B cell (primary cell): Measurements from ENCODE around the gene PFKFB3. TPM values are rescaled to one million over a fixed set of nuclear protein-coding genes. Genes with fewer than 3 reads are reported as not detected.
"Not testable (repeated sequence)": the region's sequence is repeated elsewhere in the genome, so short reads cannot be mapped to it uniquely, and the experiment has no call there.

Source experiments
- ATAC-seq: fragments of 200-7000 bp; cut with Tn5 transposase; one replicate; pipeline ENCODE4 v1.10.0; 2021; ENCODE audit warnings: low read depth, mild to moderate bottlenecking, moderate number of reproducible peaks, moderate library complexity
- CTCF ChIA-PET: fragments of 350-600 bp; sonication (Branson Sonifier 250); formaldehyde crosslinking; loops from one replicate; lab custom pipeline; 2021; ENCODE audit warnings: antibody characterized with exemption, inconsistent platforms; lab: Charles Lee
- POLR2A ChIA-PET: fragments of 350-600 bp; sonication (Branson Sonifier 250); formaldehyde crosslinking; loops from one replicate; lab custom pipeline; 2021; ENCODE audit warnings: antibody characterized with exemption; lab: Charles Lee
- DNase-seq: peaks from one replicate; pipeline ENCODE4 v3.0.0; 2013
- H2AFZ ChIP-seq: 2 replicates; pipeline ENCODE4 v1.6.1; 2012; ENCODE audit warnings: mild to moderate bottlenecking, low read depth, low read length; ENCODE audit not compliant: insufficient read depth, poor library complexity, severe bottlenecking
- H3K27ac ChIP-seq, 2 donors: 1 replicate in 1 of 2; 2 replicates in 1 of 2; pipeline ENCODE4 v1.5.1; 2012 to 2013; ENCODE audit warnings: low read length in 2 of 2, mild to moderate bottlenecking in 2 of 2, moderate library complexity in 1 of 2
- H3K27me3 ChIP-seq, 4 experiments: fragments of 200-600 bp in 1 of 4; sonication (generic) in 1 of 4; replicated peaks in 1 of 4; 1 replicate in 2 of 4; 2 replicates in 2 of 4; pipeline versions ENCODE4 v1.6.1 to v1.7.0; 2013 to 2016; ENCODE audit warnings: low read length in 3 of 4, mild to moderate bottlenecking in 2 of 4, mixed read lengths in 1 of 4, moderate library complexity in 1 of 4; ENCODE audit not compliant: insufficient read depth in 4 of 4, control insufficient read depth in 3 of 4; ENCODE audit errors: control extremely low read depth in 1 of 4
- H3K36me3 ChIP-seq, 2 experiments: replicated peaks in 1 of 2; 1 replicate in 1 of 2; 2 replicates in 1 of 2; pipeline versions ENCODE4 v1.6.1 to v1.7.1; 2013; ENCODE audit warnings: low read length in 1 of 2; ENCODE audit not compliant: insufficient read depth in 2 of 2, control insufficient read depth in 1 of 2; ENCODE audit errors: control extremely low read depth in 1 of 2, extremely low read depth in 1 of 2
- H3K4me1 ChIP-seq, 2 donors: fragments of 200-600 bp in 1 of 2; sonication (generic) in 1 of 2; 1 replicate in 1 of 2; 2 replicates in 1 of 2; pipeline versions ENCODE4 v1.5.1 to v1.6.1; 2013 to 2017; ENCODE audit warnings: low read length in 2 of 2; ENCODE audit not compliant: control insufficient read depth in 2 of 2, insufficient read depth in 2 of 2
- H3K4me2 ChIP-seq: replicated peaks from 2 replicates; pipeline ENCODE3; 2012; ENCODE audit warnings: mild to moderate bottlenecking, low read depth, low read length; ENCODE audit not compliant: poor library complexity, severe bottlenecking
- H3K4me3 ChIP-seq, 5 experiments: fragments of 200-600 bp in 1 of 5; sonication (generic) in 1 of 5; 1 replicate in 3 of 5; 2 replicates in 2 of 5; pipeline versions ENCODE4 v1.5.1 to v1.7.0; 2011 to 2016; ENCODE audit warnings: low read length in 4 of 5, mild to moderate bottlenecking in 4 of 5, low read depth in 2 of 5, control low read depth in 1 of 5, moderate library complexity in 1 of 5; ENCODE audit not compliant: insufficient read depth in 1 of 5; ENCODE audit errors: control extremely low read depth in 1 of 5, extremely low read depth in 1 of 5
- H3K79me2 ChIP-seq: fragments of 200-600 bp; sonication (generic); one replicate; pipeline ENCODE4 v1.6.0; 2016; ENCODE audit warnings: low read length; ENCODE audit not compliant: control insufficient read depth, insufficient read depth
- H3K9ac ChIP-seq: fragments of 200-600 bp; sonication (generic); 2 replicates; pipeline ENCODE4 v1.6.1; 2017; ENCODE audit warnings: mild to moderate bottlenecking, low read length, moderate library complexity
- H3K9me3 ChIP-seq, 3 donors: one replicate each; pipeline versions ENCODE4 v1.6.1 to v1.7.1; 2013; ENCODE audit warnings: low read length in 2 of 3; ENCODE audit not compliant: control insufficient read depth in 2 of 3, insufficient read depth in 1 of 3; ENCODE audit errors: control extremely low read depth in 1 of 3
- H4K20me1 ChIP-seq: 2 replicates; pipeline ENCODE4 v1.6.0; 2012; ENCODE audit warnings: mild to moderate bottlenecking, low read length; ENCODE audit not compliant: insufficient read depth, control insufficient read depth, poor library complexity, severe bottlenecking
- H3K27ac Mint-ChIP-seq: one replicate; pipeline ENCODE4 v1.8.0; 2021; ENCODE audit warnings: mixed read lengths
- H3K27me3 Mint-ChIP-seq: one replicate; pipeline ENCODE4 v1.8.0; 2021; ENCODE audit warnings: mixed read lengths
- H3K4me1 Mint-ChIP-seq: one replicate; pipeline ENCODE4 v1.8.0; 2021; ENCODE audit warnings: mixed read lengths
- H3K4me3 Mint-ChIP-seq: one replicate; pipeline ENCODE4 v1.8.0; 2021; ENCODE audit warnings: mixed read lengths
- H3K9me3 Mint-ChIP-seq: one replicate; pipeline ENCODE4 v1.8.0; 2022; ENCODE audit warnings: mixed read lengths; ENCODE audit not compliant: insufficient read depth
- CTCF ChIP-seq: fragments of 200-600 bp; IDR thresholded peaks from one replicate; pipeline ENCODE4 v1.8.0; 2022; ENCODE audit warnings: antibody characterized with exemption, mild to moderate bottlenecking
- EZH2 ChIP-seq: IDR thresholded peaks from 2 replicates; pipeline ENCODE4 v1.6.1; 2012; ENCODE audit warnings: borderline replicate concordance, low read depth, mild to moderate bottlenecking, moderate library complexity, low read length; ENCODE audit not compliant: insufficient read depth, poor library complexity, severe bottlenecking
- WGBS: methylation state at CpG from one replicate; pipeline ENCODE4 v1.1.5; 2013; ENCODE audit warnings: missing lambda C conversion rate; ENCODE audit not compliant: insufficient coverage; 5-methylcytosine and 5-hydroxymethylcytosine counted together
- intact Hi-C: fragments of 100-400 bp; cut with micrococcal nuclease; formaldehyde crosslinking; loops from one replicate; pipeline ENCODE4 v1.10.0; 2022
- polyA plus RNA-seq: library from polyadenylated mRNA; depleted of rRNA; stranded (reverse); fragments of >200 nt; gene quantifications from 2 replicates; pipeline ENCODE4 v1.2.3, GENCODE V29; 2012
- total RNA-seq, 2 donors: library from RNA; stranded (reverse); fragments of 120-200 nt in 1 of 2; gene quantifications; 1 replicate in 1 of 2; 2 replicates in 1 of 2; pipeline versions ENCODE4 v1.2.3 to v1.2.4, GENCODE V29; 2013 to 2022

Gene PFKFB3
- total and polyA plus RNA-seq, 2 donors (not counting 1 experiment from before 2014, with no cell fraction given): 13.2 to 239 TPM

- peaks cover 25% of the 10 kb centered on the region for H4K20me1 ChIP-seq
- intact Hi-C loops: no loop called here
- Mint-ChIP-seq H3K9me3 (no peaks in the 10 kb centered on the region), H3K27me3 (no peaks in the 10 kb centered on the region), H3K4me1 (peaks cover 5% of the 10 kb centered on the region), H3K4me3 (no peak overlapping the region), H3K27ac (no peak overlapping the region)
- no peak for DNase-seq
- no peak overlapping the region for H2AFZ ChIP-seq
- no peak overlapping the region for H3K27ac ChIP-seq
- H3K4me3 ChIP-seq: no peak overlapping the region
- no peaks in the 10 kb centered on the region for H3K36me3 ChIP-seq
- H3K79me2 ChIP-seq: peaks cover 61% of the 10 kb centered on the region
- H3K4me1 ChIP-seq: peaks cover under 1 to 4% of the 10 kb centered on the region in 2 donors
- H3K9me3 ChIP-seq: no peaks in the 10 kb centered on the region
- H3K9ac ChIP-seq: no peak overlapping the region
- no peak overlapping the region for H3K4me2 ChIP-seq
- 79% methylated on average over 5 of the region's 6 CpGs for WGBS
- POLR2A ChIA-PET: interaction anchor here (0.6 to 1.2 kb wide), 2 partner anchors 12 to 214 kb away, joined by 3 to 7 read pairs; no protein-coding TSS in a partner anchor
- no peaks in the 10 kb centered on the region for H3K27me3 ChIP-seq
- TF ChIP-seq EZH2 (no peak), CTCF (no peak)
- CTCF ChIA-PET: interaction anchor here (0.7 to 1.4 kb wide), 2 partner anchors 15 to 466 kb away, joined by 4 to 5 read pairs; partner anchors contain the start of gene PFKFB3
- ATAC-seq: no peak
Observed at GRCh38 chr10:6187278-6187677, 15.5 kb upstream of the PFKFB3 start.

GRCh38 chr10:6190033-6190432 is 12.7 kb upstream of the PFKFB3 start:
- CTCF ChIA-PET: interaction anchor here (1.9 kb wide), 1 partner anchor 212 kb away, joined by 4 read pairs; no protein-coding TSS in a partner anchor
- WGBS: 98% methylated on average over 5 of the region's 9 CpGs
- H2AFZ ChIP-seq, H3K27ac Mint-ChIP-seq, H3K27me3 ChIP-seq, H3K9ac ChIP-seq, H3K27me3 Mint-ChIP-seq, H3K4me2 ChIP-seq, H3K4me1 Mint-ChIP-seq, DNase-seq, intact Hi-C loops, H3K9me3 ChIP-seq, H3K27ac ChIP-seq, H3K4me1 ChIP-seq, POLR2A ChIA-PET, H3K36me3 ChIP-seq, ATAC-seq, H3K4me3 ChIP-seq, H3K9me3 Mint-ChIP-seq, H3K4me3 Mint-ChIP-seq: not testable (repeated sequence)
- Histone ChIP-seq H3K79me2 (peaks cover 61% of the 10 kb centered on the region), H4K20me1 (peaks cover 25% of the 10 kb centered on the region)
